Body of pancreas (tissue), 4 donors: ENCODE data around the gene CTNND2. TPM values are rescaled to one million over a fixed set of nuclear protein-coding genes. Genes with fewer than 3 reads are reported as not detected.

Experiments used
- ATAC-seq: fragments of 150-250 bp; one replicate; pipeline ENCODE4 v1.9.1; 2016
- DNase-seq, 4 donors: peaks; one replicate each; pipeline ENCODE4 v3.0.0-alpha.2; 2019
- H3K27ac ChIP-seq, 4 donors: fragments of 200-600 bp; sonication (generic); 1 replicate in 3 of 4; 2 replicates in 1 of 4; pipeline versions ENCODE4 v1.5.1 to v1.6.1; 2016 to 2019; ENCODE audit warnings: mild to moderate bottlenecking in 1 of 4, mixed read lengths in 1 of 4, moderate library complexity in 1 of 4
- H3K27me3 ChIP-seq, 2 donors: fragments of 200-600 bp; sonication (generic); one replicate each; pipeline ENCODE4 v1.6.0; 2016; ENCODE audit warnings: mild to moderate bottlenecking in 1 of 2
- H3K36me3 ChIP-seq, 2 donors: fragments of 200-600 bp; sonication (generic); replicated peaks in 1 of 2; 2 replicates each; pipeline ENCODE4 v1.5.1; 2016; ENCODE audit warnings: low read depth in 2 of 2; ENCODE audit not compliant: insufficient read depth in 1 of 2
- H3K4me1 ChIP-seq: fragments of 200-600 bp; sonication (generic); one replicate; pipeline ENCODE4 v1.6.0; 2016
- H3K4me3 ChIP-seq, 2 donors: fragments of 200-600 bp; sonication (generic); 1 replicate in 1 of 2; 2 replicates in 1 of 2; pipeline ENCODE4 v1.5.1; 2016 to 2019
- H3K9me3 ChIP-seq, 3 donors: fragments of 200-600 bp; sonication (generic); 1 replicate in 2 of 3; 2 replicates in 1 of 3; pipeline ENCODE4 v1.5.1; 2016
- POLR2A ChIP-seq, 3 donors: fragments of 450-650 bp; IDR thresholded peaks; one replicate each; pipeline ENCODE4 v1.6.1; 2016; ENCODE audit warnings: antibody characterized with exemption in 3 of 3, mild to moderate bottlenecking in 2 of 3
- WGBS, 2 donors: methylation state at CpG; one replicate each; pipeline ENCODE4 v1.1.5; 2017; 5-methylcytosine and 5-hydroxymethylcytosine counted together
- intact Hi-C: fragments of 100-400 bp; cut with DNase I; formaldehyde crosslinking; loops from one replicate; pipeline ENCODE4 v1.15.1; 2023
- total RNA-seq, 2 donors: library from RNA; depleted of rRNA; stranded (reverse); fragments of >200 nt; gene quantifications; one replicate each; pipeline ENCODE4 v1.1.0, GENCODE V29; 2016
- TF ChIP-seq, protein P1 (sequence below), 7 experiments: fragments of 450-650 bp in 4 of 7; fragments of 200-600 bp in 3 of 7; sonication (generic) in 3 of 7; IDR thresholded peaks; one replicate each; pipeline ENCODE4 v1.5.1; 2016 to 2019; ENCODE audit warnings: antibody characterized with exemption in 7 of 7

The CTNND2 gene
- total RNA-seq, 2 donors from 2014 or later, result 21.0 to 82.4 TPM

DNA sequence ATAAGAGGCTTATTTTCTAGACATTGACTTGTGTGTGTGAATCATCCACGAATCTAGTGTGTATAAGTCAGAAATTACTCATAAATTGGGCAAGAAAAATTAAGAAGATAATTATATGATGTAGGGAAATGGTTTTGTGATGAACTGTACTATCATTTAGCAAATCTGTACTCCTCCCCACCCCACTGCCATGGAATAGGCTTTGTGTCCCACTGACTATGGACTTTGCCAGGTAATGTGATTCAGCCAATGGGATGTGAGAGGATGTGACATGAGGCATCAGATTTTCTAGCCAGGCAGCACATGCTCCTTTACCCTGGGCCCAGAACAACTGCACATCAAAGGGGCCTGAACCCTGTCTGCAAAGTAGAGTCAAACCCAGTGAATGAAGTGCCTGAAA, 406.6 kb downstream of the CTNND2 start:
- WGBS, 2 donors, result 95 to 96% methylated on average over 1 of the region's 1 CpG
- Histone ChIP-seq H3K27me3 (no peaks in the 10 kb centered on the region), H3K4me3 (no peak overlapping the region), H3K9me3 (no peaks in the 10 kb centered on the region), H3K36me3 (no peaks in the 10 kb centered on the region), H3K27ac (no peak overlapping the region), H3K4me1 (no peaks in the 10 kb centered on the region)
- no peak for ATAC-seq
- intact Hi-C loops, result no loop called here
- TF ChIP-seq, protein P1, sequence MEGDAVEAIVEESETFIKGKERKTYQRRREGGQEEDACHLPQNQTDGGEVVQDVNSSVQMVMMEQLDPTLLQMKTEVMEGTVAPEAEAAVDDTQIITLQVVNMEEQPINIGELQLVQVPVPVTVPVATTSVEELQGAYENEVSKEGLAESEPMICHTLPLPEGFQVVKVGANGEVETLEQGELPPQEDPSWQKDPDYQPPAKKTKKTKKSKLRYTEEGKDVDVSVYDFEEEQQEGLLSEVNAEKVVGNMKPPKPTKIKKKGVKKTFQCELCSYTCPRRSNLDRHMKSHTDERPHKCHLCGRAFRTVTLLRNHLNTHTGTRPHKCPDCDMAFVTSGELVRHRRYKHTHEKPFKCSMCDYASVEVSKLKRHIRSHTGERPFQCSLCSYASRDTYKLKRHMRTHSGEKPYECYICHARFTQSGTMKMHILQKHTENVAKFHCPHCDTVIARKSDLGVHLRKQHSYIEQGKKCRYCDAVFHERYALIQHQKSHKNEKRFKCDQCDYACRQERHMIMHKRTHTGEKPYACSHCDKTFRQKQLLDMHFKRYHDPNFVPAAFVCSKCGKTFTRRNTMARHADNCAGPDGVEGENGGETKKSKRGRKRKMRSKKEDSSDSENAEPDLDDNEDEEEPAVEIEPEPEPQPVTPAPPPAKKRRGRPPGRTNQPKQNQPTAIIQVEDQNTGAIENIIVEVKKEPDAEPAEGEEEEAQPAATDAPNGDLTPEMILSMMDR (IDR thresholded peaks at IDR 0.05), result no peak
- TF ChIP-seq POLR2A (IDR thresholded peaks at IDR 0.05), result no peak
- DNase-seq, result no peak

DNA sequence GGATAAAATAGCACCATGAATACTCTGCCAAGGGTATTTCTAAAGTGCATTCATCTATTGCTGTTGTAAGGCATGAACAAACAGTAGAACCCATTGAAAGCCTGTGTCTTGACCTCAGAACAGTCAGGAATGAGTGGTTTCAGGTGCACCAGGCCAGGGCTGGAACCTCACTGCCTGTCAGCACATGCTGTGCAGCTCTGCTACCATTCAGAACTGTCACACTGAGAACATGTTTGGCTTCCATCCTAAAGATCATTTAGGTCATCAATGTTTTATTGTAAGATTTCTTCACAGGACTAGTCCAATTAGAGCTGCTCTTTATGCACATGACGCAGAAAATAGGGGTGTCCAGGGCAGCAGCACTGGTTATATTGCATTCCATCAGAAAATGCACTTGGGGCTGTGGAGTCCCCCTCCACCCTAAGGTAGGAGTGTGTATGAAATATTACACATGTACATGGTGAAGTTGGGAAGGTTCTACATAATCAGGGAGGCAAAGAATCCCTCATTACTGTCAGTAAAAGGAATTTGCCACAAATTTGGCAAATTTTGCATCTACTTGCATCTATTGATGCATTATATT, 408.0 kb downstream of the CTNND2 start:
- no peak for TF ChIP-seq POLR2A (IDR thresholded peaks at IDR 0.05)
- TF ChIP-seq, protein P1 (IDR thresholded peaks at IDR 0.05), result no peak
- intact Hi-C loops, result no loop called here
- WGBS, 2 donors, result 91 to 95% methylated on average over 1 of the region's 1 CpG

DNA sequence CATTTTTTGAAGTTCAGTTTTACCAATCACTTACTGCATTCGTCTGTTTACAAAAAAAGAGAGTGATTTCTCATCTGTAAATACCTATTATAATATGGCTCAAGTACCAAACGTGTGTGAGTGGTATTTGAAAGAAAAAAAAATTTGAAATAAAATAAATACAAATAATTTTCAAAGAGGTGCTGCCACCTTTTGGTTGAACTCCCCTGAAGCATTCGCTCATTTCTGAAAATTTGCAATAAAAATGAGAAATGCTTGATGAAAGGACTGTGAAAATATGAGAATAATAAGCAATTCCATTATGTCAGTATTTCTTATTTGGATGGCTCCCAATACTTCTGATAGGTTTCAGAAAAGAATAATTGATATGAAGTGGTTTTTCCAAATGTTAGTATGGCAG, 409.9 kb downstream of the CTNND2 start:
- DNase-seq (no peak), ATAC-seq (no peak)
- no peak overlapping the region for H3K27ac ChIP-seq

More for the DNA sequence above, 408.0 kb downstream of the CTNND2 start:
- no peaks in the 10 kb centered on the region for H3K27me3 ChIP-seq
- H3K9me3 ChIP-seq, result no peaks in the 10 kb centered on the region
- DNase-seq (no peak), ATAC-seq (no peak)
- no peaks in the 10 kb centered on the region for H3K4me1 ChIP-seq
- H3K36me3 ChIP-seq, result no peaks in the 10 kb centered on the region
- H3K4me3 ChIP-seq, result no peak overlapping the region
- no peak overlapping the region for H3K27ac ChIP-seq

DNA sequence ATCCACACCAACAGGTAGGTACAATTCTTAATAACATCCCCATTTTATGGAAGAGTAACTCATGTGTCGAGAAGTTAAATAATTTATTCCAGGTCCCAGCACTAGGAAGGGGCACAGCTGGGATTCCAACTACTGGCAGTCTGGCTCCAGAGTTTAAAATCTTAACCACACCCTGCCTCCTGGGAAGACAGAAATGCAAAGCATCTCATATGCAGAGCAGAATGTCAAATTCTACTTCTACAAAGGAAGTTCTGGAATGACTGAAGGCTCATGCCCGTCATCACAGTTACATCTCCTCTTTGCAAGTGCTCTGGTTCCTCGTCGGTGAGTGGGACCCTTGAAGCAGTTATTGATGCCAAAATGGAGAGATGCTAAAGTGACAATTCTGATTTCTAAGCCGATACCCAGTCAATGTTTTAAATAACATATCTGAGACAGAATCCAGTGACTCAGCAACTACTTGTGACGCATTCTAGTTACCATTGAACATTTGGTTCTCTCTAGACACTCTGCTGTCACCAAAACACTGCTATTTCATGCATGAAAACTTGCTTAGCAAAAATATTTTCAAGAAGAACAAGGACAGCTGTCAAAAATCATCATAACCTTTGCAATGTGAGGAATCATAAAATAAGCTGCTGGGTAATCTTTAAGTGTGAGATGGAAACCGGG, 412.7 kb downstream of the CTNND2 start:
- ATAC-seq (no peak), DNase-seq (no peak)
- Histone ChIP-seq H3K9me3 (no peaks in the 10 kb centered on the region), H3K27ac (no peak overlapping the region), H3K27me3 (no peaks in the 10 kb centered on the region), H3K4me3 (no peak overlapping the region), H3K36me3 (no peaks in the 10 kb centered on the region), H3K4me1 (no peaks in the 10 kb centered on the region)
- TF ChIP-seq, protein P1 (IDR thresholded peaks at IDR 0.05), result no peak
- TF ChIP-seq POLR2A (IDR thresholded peaks at IDR 0.05), result no peak
- 88 to 94% methylated on average over 7 of the region's 7 CpGs for WGBS, 2 donors
- intact Hi-C loops, result no loop called here

More for the DNA sequence above, 409.9 kb downstream of the CTNND2 start:
- H3K27me3 ChIP-seq, result no peaks in the 10 kb centered on the region
- H3K9me3 ChIP-seq, result no peaks in the 10 kb centered on the region
- intact Hi-C loops, result no loop called here
- H3K4me1 ChIP-seq, result no peaks in the 10 kb centered on the region
- TF ChIP-seq, protein P1 (IDR thresholded peaks at IDR 0.05), result peak in 4 of 7 experiments; percentile 19 to 37 (median 29)
- TF ChIP-seq POLR2A (IDR thresholded peaks at IDR 0.05), result no peak
- WGBS, 2 donors, result 37 to 47% methylated on average over 3 of the region's 3 CpGs
- no peaks in the 10 kb centered on the region for H3K36me3 ChIP-seq
- H3K4me3 ChIP-seq, result no peak overlapping the region

DNA sequence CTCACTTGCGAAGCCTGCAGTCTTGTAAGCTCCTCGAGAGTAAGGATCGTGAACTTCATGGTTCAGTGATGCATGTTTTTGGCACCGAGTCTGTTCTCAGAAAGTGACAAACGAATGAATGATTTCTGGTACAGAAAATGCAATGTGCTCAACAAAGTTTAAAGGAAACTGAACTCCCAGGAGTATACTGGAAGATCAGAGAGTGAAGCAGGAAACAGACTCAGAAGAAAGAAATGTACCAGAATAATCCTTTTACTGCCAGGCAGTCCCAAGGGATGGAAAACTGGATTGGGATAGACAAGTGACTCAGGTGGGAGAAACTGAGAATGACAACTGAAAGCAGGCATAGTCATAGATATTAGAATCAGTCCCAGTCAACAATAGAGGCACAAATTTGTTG, 420.6 kb downstream of the CTNND2 start:
- 82 to 92% methylated on average over 5 of the region's 5 CpGs for WGBS, 2 donors
- TF ChIP-seq, protein P1 (IDR thresholded peaks at IDR 0.05), result no peak
- no peaks in the 10 kb centered on the region for H3K36me3 ChIP-seq
- no peaks in the 10 kb centered on the region for H3K4me1 ChIP-seq
- intact Hi-C loops, result no loop called here
- no peak for DNase-seq
- no peak overlapping the region for H3K27ac ChIP-seq
- H3K4me3 ChIP-seq, result no peak overlapping the region
- no peaks in the 10 kb centered on the region for H3K27me3 ChIP-seq
- no peaks in the 10 kb centered on the region for H3K9me3 ChIP-seq
- no peak for ATAC-seq
